Right renal pelvis (tissue), 4 donors: Measurements from ENCODE around the gene SERPINE1. TPM values are rescaled to one million over a fixed set of nuclear protein-coding genes. Genes with fewer than 3 reads are reported as not detected.
"Not testable (repeated sequence)": the region's sequence is repeated elsewhere in the genome, so short reads cannot be mapped to it uniquely, and the experiment has no call there.

Source experiments
- DNase-seq, 4 donors: peaks; one replicate each; pipeline ENCODE4 v3.0.0-alpha.2; 2013; ENCODE audit warnings: low read depth in 4 of 4, low spot score in 3 of 4, missing footprints in 1 of 4
- polyA plus RNA-seq, 4 donors: library from polyadenylated mRNA; unstranded; fragments of 120-200 nt; gene quantifications; one replicate each; pipeline ENCODE4 v1.2.1, GENCODE V29; 2013; ENCODE audit not compliant: insufficient read length in 4 of 4

SERPINE1 gene
- polyA plus RNA-seq, 4 donors = 0.83 to 1.4 (median 1.2) TPM

DNA sequence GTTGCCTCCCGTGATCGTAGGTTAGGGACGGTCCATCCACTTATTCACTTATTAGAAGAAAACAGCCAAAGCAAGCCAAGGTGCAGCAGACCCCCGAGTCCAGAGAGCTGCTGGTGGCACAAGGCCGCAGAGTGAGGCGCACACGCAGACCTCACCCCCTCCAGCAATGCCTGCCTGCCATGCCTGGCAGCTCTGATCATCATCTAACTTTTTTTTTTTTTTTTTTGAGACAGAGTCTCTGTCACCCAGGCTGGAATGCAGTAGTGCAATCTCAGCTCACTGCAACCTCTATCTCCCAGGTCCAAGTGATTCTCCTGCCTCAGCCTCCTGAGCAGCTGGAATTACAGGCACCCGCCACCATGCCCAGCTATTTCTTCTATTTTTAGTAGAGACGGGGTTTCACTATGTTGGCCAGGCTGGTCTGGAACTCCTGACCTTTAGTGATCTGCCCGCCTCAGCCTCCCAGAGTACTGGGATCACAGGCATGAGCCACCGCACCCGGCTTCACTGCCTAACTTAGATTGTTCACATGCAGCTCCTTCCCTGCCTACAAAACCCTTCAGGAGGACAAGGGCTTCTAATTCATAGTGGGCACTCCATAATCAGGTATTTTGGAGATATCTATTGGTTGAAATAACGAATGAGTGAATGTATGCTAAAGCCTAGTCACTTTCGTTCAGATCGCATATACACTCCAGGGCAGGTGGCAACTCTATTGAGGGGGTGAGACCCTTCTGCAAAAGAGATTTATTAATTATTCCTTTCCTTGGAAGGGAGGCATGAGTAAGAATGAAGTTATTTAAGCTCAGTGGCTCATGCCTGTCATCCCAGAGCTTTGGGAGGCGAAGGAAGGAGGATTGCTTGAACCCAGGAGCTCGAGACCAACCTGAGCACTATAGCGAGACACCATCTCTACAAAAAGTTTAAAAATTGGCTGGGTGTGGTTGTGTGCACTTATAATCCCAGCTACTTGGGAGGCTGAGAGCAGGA lies 25.8 kb upstream of the SERPINE1 start:
- no peak for DNase-seq

DNA sequence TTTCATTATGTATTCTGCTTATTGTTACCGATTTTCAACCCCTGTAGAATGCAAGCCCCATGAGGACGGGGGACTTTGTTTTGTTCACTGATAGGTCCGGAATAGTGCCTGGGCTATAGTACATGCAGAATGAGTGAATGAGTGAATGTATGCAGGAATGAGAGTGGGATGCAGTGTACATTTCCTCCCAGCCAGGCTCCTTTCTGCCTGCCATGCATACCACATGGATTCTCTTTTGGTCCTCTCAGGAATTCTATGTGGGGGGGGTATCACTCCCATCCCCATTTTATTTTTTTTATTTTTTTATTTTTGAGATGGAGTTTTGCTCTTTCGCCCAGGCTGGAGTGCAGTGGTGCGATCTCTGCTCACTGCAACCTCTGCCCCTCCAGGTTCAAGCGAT lies 24.9 kb upstream of the SERPINE1 start:
- DNase-seq = no peak

DNA sequence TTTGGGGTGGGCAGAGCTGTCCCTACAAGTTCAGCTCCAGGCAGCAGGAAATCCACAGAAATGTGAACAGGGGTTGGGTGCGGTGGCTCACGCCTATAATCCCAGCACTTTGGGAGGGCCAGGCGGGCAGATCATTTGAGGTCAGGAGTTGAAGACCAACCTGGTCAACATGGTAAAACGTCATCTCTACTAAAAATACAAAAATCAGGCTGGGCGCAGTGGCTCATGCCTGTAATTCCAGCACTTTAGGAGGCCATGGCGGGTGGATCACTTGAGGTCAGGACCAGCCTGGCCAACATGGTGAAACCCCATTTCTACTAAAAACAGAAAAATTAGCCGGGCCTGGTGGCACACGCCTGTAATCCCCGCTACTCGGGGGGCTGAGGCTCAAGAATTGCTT lies 23.2 kb upstream of the SERPINE1 start:
- DNase-seq = not testable (repeated sequence)

DNA sequence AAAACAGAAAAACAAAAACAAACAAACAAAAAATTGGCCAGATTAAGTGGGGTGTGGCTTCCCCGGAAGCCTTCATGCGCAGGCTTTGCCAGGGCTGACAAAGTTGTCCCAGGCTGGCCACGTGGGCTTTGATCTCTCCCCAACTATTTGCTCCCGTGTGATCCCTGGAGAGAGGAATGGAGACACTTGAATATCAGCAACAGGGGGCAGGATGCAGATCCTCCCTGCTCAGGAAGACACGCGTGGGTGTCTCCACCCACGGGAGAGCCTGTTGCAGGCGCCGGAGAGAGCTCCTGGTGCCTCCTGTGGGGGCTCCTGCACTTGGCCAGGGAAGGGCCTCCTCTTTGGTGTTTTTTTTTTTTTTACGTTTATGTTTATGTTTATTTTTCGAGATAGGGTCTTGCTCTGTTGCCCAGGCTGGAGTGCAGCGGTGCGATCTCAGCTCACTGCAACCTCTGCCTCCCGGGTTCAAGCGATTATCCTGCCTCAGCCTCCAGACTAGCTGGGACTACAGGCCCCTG lies 22.7 kb upstream of the SERPINE1 start:
- DNase-seq = no peak

DNA sequence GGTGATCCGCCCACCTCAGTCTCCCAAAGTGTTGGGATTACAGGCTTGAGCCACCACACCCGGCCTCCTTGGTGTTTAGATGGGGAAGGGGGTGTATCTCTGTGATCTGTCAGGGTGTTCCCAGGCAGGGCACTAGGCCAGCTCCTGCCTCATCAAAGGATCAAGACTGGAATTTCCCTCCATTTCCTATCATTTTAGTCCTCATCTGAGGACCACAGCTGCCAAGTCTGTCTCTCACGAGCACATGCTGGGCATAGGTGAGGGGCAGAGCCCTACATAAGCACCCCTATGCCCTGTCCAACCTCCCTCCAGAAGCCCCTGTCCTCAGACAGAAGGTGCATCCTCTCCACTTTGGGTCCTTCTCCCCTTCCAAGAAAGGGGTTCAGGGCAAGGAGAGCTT lies 22.1 kb upstream of the SERPINE1 start:
- no peak for DNase-seq

DNA sequence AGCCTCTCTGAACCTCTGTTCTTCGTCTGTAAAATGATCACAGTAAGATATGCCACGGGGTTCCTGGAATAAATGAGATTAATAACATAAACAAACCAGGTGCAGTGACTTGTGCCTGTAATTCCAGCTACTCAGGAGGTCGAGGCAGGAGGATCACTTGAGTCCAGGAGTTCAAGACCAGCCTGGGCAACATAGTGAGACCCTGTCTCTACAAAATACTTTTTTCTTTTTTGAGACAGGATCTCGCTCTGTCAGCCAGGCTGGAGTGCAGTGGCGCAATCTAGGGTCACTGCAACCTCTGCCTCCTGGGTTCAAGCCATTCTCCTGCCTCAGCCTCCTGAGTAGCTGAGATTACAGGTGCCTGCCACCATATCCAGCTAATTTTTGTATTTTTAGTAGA lies 21.7 kb upstream of the SERPINE1 start:
- DNase-seq = not testable (repeated sequence)

DNA sequence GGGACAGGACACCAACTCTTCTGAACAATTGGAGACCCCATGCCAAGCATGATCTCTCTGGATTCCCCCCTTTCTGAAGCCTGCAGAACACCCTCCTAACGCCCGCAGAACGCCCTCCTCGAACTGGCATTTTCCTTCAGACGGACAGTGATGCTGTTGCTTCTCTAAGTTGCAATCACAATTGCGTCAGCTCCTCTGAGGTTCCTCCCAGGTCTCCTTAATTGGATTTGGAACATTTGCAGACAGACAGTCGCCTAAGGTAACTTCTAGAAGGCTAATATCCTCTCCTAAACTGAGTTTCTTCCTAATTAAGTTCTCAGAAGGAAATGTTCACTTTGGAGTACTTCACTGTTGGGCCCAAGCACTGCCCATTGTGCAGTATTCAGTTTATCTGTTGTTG lies 20.5 kb upstream of the SERPINE1 start:
- no peak for DNase-seq

DNA sequence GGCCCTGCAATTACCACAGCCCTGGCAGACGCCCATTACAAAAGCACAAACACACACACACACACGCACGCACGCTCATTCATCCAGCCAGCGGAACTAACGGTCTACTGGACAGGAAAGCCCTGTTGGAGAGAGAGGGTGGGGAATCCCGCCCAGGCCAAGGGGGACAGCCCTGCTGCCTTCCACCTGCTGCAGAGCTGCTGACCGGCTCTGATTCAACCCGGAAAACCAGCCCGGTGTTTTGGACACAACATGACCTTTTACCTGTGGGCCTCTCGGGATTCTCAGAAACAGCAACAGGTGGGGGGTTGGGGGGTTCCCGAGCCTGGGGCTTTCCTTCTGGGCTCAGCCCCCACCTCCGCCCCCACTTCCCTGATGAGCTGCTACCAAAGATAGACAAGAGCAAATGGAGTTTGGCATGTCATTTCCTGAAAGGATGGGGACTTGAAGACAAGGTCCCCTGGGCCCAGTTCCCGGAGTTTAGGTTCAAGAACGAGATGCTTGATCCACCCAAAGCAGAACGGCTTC lies 18.5 kb upstream of the SERPINE1 start:
- DNase-seq = no peak

DNA sequence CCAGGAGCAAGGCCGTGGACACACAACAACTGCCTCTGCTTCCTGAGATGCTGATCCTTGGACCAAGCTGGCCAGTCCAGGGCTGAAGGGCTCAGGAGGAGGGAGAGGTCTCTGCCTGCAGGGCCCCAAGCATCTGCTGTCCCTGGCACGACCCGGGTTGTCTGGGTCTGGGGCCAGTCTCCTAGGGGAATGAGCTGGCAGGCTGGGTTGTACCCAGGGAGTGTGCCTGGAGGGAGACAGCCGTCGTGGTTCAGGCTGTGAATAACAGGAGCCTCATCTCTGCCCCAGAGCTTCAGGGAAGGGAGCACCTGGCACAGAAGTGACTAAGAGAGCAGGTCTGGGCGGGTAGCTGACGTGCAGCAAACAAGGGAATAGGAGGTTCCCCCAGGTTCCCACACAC lies 17.9 kb upstream of the SERPINE1 start:
- DNase-seq = no peak

DNA sequence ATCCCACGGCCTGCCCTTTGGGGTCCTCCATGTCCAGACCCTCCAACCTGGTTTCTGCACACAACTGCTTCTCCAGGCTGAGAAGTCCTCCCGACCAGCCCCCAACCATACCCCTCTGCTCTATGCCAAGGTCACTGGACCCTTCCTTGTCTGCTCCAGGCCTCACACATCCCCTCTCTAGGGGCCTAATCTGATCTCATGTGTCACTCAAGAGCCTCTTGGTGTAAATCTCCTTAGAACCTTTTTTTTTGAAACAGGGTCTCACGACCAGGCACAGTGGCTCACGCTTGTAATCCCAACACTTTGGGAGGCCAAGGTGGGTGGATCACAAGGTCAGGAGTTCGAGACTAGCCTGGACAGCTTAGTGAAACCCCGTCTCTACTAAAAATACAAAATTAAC lies 17.5 kb upstream of the SERPINE1 start:
- no peak for DNase-seq

DNA sequence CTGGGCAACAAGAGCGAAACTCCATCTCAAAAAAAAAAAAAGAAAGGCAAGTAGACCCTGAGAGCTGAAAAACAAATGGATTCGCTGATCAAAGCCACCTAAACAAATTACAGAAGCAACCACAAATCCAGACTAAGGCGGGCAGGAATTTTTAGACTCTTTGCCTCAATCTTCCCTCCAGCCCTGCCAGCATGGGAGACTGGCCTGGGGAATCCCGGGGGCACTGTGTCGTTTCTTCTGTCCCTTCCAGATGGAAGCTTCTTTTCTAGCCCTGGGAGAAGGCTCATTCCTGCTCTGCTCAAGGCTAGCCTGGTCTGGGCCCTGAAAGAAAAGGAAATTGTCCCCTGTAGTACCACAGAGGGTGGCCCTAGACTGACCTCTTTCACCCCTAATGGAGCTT lies 15.6 kb upstream of the SERPINE1 start:
- no peak for DNase-seq

DNA sequence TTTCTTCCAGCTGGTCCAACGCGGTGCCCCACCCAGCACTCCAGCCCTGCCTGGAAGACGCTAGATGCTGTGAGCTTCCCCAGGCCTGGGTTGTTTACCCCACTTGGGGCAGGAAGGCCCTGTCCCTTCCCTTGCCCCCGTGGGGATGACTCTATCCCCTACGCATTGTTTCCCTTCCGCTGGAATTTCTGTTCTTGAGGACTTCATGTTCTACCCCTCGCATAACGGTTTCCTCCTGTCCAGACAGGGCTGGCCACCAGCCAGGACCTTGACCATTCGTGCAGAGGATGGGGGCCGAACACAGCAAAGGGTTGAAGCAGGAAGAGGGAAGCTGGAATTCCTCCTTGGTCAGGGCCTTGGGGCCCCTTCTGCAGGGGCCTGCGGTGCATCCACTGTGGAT lies 14.7 kb upstream of the SERPINE1 start:
- no peak for DNase-seq

DNA sequence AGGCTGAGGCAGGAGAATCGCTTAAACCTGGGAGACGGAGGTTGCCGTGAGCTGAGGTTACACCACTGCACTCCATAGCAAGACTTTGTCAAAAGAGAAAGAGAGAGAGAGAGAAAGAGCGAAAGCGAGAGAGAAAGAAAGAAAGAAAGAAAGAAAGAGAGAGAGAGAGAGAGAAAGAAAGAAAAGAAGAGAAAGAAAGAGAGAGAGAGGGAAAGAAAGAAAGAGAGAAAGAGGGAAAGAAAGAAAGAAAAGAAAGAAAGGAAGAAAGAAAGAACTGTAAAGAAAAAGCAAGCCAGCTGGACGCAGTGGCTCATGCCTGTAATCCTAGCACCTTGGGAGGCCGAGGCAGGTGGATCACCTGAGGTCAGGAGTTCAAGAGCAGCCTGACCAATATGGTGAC lies 13.8 kb upstream of the SERPINE1 start:
- DNase-seq = not testable (repeated sequence)

DNA sequence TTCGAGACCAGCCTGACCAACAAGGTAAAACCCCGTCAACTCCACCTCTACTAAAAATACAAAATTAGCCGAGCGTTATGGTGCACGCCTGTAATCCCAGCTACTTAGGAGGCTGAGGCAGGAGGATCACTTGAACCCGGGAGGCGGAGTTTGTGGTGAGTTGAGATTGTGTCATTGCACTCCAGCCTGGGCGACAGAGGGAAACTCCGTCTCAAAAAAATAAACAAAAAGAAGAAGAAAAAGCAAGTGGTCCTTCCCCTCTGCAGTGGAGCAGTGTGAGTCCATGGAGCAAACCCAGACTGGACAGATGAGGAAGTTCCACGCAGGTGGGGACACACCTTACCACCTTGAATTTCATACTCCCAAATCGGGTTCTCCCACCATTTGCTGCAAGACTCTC lies 13.1 kb upstream of the SERPINE1 start:
- DNase-seq = no peak

DNA sequence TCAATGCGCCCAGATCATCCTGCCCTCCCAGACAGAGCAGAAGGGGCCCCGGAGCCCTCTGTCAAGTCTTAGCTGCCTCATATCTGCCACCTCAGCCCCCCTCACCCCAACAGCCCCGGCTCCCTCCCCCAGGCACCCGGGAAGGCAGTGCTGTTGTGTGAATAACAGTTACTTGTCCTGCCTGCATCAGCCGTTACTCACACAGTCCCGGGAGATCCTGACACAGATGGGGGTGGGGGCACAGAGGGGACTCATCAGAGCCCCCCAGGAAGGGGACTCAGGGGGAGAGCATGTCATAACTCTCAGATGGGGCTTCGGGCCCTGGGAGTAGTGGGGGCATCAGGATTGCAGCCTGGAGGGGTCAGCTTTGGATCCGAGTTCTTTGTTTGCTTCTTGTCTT lies 12.4 kb upstream of the SERPINE1 start:
- DNase-seq = no peak

DNA sequence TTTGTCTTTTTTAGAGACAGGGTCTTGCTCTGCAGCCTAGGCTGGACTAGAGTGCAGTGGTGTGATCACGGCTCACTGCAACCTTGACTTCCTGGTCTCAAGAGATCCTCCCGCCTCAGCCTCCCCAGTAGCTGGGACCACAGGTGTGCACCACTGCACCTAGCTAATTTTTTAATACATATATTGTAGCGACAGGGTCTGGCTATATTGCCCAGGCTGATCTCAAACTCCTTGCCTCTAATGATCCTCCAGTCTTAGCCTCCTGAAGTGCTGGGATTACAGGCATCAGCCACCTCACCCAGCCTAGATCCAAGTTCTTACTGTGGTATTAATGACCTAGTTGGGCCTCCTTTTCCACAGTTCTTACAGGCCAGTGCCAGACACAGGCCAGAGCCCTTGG lies 11.7 kb upstream of the SERPINE1 start:
- DNase-seq = no peak

DNA sequence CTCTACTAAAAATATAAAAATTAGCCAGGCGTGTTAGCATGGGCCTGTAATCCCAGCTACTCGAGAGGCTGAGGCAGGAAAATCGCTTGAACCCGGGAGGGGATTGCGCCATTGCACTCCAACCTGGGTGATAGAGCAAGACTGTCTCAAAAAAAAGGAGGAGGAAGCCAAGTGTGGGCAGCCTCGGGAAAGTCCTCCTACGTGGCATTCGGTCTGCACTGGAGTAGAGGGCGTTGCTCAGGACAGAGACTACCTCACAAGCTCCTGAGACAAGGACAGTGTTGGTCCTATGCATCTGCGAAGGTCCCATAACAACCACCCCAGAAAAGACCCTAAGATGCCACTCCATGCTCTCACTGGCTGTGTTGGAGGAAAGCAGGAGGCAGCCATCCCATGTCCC lies 10.0 kb upstream of the SERPINE1 start:
- DNase-seq = no peak

DNA sequence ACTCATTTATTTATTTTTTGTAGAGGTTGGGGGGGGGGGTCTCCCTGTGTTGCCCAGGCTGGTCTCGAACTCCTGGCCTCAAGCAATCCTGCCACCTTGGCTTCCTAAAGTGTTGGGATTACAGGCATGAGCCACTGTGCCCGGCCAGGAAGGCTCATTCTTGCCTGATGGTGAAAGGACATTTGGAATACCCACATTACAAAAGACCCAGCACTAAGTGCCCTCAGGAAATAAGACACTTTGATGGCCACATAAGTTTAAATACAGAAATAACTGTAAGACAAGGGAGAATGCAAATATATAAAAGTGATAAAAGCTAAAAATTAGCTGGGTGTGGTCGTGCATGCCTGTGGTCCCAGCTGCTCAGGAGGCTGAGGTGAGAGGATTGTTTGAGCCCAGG lies 8.0 kb upstream of the SERPINE1 start:
- DNase-seq = no peak

DNA sequence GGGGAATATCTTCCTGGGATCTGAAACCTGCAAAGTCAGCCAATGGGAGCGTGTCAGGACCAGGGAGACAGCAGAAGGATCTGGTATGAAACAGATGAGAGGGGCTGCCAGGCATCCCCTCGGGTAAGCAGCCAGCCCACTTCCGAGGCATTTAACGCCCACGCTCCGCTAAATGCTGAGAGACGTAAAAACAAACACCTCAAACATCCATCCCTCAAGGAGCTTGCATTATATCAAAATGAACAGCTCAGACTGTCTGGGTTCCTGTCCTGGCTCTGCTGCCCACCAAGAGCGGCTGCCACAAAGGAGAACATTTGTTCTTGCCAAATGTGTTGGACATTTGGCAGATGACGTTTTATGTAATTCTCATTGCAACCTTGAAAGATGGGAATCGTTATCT lies 7.0 kb upstream of the SERPINE1 start:
- no peak for DNase-seq

DNA sequence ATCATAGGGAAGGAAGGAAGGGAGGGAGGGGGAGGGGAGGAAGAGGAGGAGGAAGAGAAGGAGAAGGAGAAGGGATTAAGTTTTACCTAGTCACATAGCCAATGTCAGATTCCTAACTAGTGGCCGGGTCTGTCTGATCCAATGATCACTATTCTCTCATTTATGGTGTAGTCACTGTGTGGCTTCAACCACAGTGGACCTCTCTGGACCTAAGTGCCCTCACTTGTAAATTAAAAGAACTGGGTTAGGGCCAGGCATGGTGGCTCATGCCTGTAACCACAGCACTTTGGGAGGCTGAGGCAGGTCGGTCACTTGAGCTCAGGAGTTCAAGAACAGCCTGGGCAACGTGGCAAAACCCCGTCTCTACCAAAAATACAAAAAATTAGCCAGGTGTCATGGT lies 6.6 kb upstream of the SERPINE1 start:
- no peak for DNase-seq

DNA sequence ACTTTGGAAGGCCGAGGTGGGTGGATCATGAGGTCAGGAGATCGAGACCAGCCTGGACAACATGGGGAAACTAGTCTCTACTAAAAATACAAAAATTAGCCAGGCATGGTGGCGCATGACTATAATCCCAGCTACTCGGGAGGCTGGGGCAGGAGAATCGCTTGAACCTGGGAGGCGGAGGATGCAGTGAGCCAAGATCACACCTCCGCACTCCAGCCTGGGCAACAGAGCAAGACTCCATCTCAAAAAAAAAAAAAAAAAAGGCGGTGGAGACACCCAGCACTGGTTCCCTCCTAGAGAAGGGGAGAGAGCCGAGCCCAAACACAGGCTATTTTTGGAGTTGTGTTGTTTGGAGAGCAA lies 5.3 kb upstream of the SERPINE1 start:
- DNase-seq = not testable (repeated sequence)
